Gastrocnemius medialis (tissue), 4 donors: ENCODE data around the gene TBXA2R.

Experiments used
- CTCF ChIP-seq, 5 experiments: fragments of 450-650 bp in 3 of 5; fragments of 200-600 bp in 2 of 5; sonication (generic) in 2 of 5; IDR thresholded peaks in 4 of 5; conservative IDR thresholded peaks in 1 of 5; 1 replicate in 4 of 5; 2 replicates in 1 of 5; pipeline ENCODE4 v1.5.1; 2016 to 2019; ENCODE audit warnings: antibody characterized with exemption in 5 of 5, mild to moderate bottlenecking in 3 of 5, moderate library complexity in 3 of 5
- POLR2A ChIP-seq, 2 donors: fragments of 450-650 bp; IDR thresholded peaks; one replicate each; pipeline ENCODE4 v1.6.1; 2017; ENCODE audit warnings: antibody characterized with exemption in 2 of 2, mild to moderate bottlenecking in 2 of 2, moderate library complexity in 2 of 2

- no peak for TF ChIP-seq CTCF (IDR thresholded peaks at IDR 0.05 in 4 of 5, conservative IDR thresholded peaks at IDR 0.05 in 1 of 5)
- TF ChIP-seq POLR2A (IDR thresholded peaks at IDR 0.05): no peak
These were observed 14.6 kb downstream of the TBXA2R start for GRCh38 chr19:3591876-3592613.
